ENCODE data around the gene OSGIN1. TPM values are rescaled to one million over a fixed set of nuclear protein-coding genes. Genes with fewer than 3 reads are reported as not detected.

The OSGIN1 gene
- total RNA-seq, 2 experiments from 2014 or later: 2.1 to 2.6 TPM

- H3K27me3 ChIP-seq (ENCODE audit: control insufficient read depth in 1 of 2, insufficient read depth in 2 of 2, low read length in 2 of 2): no peaks in the 10 kb centered on the region
- H3K4me1 ChIP-seq (ENCODE audit: insufficient read depth, low read length): peaks cover 4% of the 10 kb centered on the region
- no peaks in the 10 kb centered on the region for H3K9me3 Mint-ChIP-seq
- intact Hi-C loops (cut with DNase I, micrococcal nuclease): no loop called here
- no peak overlapping the region for H3K27ac ChIP-seq (ENCODE audit: low read depth in 1 of 2, low read length in 2 of 2)
- no peak overlapping the region for H3K4me3 ChIP-seq (ENCODE audit: low read length)
- no peaks in the 10 kb centered on the region for H3K36me3 ChIP-seq (ENCODE audit: insufficient read depth, low read length)
- no peak overlapping the region for H3K4me3 Mint-ChIP-seq
- ATAC-seq (ENCODE audit: poor library complexity) (no peak), DNase-seq (no peak)
- no peaks in the 10 kb centered on the region for H3K4me1 Mint-ChIP-seq (ENCODE audit: low read depth)
- TF ChIP-seq CTCF (IDR thresholded peaks at IDR 0.05): no peak
- no peak overlapping the region for H3K27ac Mint-ChIP-seq
- no peaks in the 10 kb centered on the region for H3K36me3 Mint-ChIP-seq (ENCODE audit: low read depth)
- POLR2A ChIA-PET: interaction anchor here (0.6 kb wide), 1 partner anchor 23 kb away, joined by 4 read pairs; no protein-coding TSS in a partner anchor
- CTCF ChIA-PET: no interaction called here
- H3K27me3 Mint-ChIP-seq: peaks cover 5% of the 10 kb centered on the region
- peaks cover 0 to under 1% of the 10 kb centered on the region in 2 experiments for H3K9me3 ChIP-seq (ENCODE audit: control insufficient read depth in 1 of 2, insufficient read depth in 1 of 2, low read length in 2 of 2)
Measured at GRCh38 chr16:83961591-83961990, 8.6 kb downstream of the OSGIN1 start.

- no peak overlapping the region for H3K4me3 Mint-ChIP-seq
- H3K27ac ChIP-seq (ENCODE audit: low read depth in 1 of 2, low read length in 2 of 2): no peak overlapping the region
- peaks cover 0 to 5% of the 10 kb centered on the region in 2 experiments for H3K27me3 ChIP-seq (ENCODE audit: control insufficient read depth in 1 of 2, insufficient read depth in 2 of 2, low read length in 2 of 2)
- H3K4me1 Mint-ChIP-seq (ENCODE audit: low read depth): no peaks in the 10 kb centered on the region
- intact Hi-C loops (cut with DNase I, micrococcal nuclease): no loop called here
- H3K4me1 ChIP-seq (ENCODE audit: insufficient read depth, low read length): no peaks in the 10 kb centered on the region
- peaks cover 10% of the 10 kb centered on the region for H3K27me3 Mint-ChIP-seq
- H3K36me3 ChIP-seq (ENCODE audit: insufficient read depth, low read length): no peaks in the 10 kb centered on the region
- ATAC-seq (ENCODE audit: poor library complexity): no peak
- no peak for DNase-seq
- CTCF ChIA-PET: no interaction called here
- POLR2A ChIA-PET: no interaction called here
- H3K27ac Mint-ChIP-seq: no peak overlapping the region
- H3K9me3 Mint-ChIP-seq: no peaks in the 10 kb centered on the region
- no peaks in the 10 kb centered on the region for H3K9me3 ChIP-seq (ENCODE audit: control insufficient read depth in 1 of 2, insufficient read depth in 1 of 2, low read length in 2 of 2)
- no peak overlapping the region for H3K4me3 ChIP-seq (ENCODE audit: low read length)
- TF ChIP-seq CTCF (IDR thresholded peaks at IDR 0.05): no peak
- H3K36me3 Mint-ChIP-seq (ENCODE audit: low read depth): no peaks in the 10 kb centered on the region
Measured at GRCh38 chr16:83963277-83964119, 10.5 kb downstream of the OSGIN1 start.

GRCh38 chr16:83964684-83965443 is 11.8 kb downstream of the OSGIN1 start:
- CTCF ChIA-PET: interaction anchor here (0.5 kb wide), 1 partner anchor 192 kb away, joined by 3 read pairs; no protein-coding TSS in a partner anchor

More at GRCh38 chr16:83964684-83965443, 11.8 kb downstream of the OSGIN1 start:
- H3K4me3 ChIP-seq (ENCODE audit: low read length): no peak overlapping the region
- DNase-seq: no peak
- POLR2A ChIA-PET: no interaction called here
- peaks cover 0 to 6% of the 10 kb centered on the region in 2 experiments for H3K9me3 ChIP-seq (ENCODE audit: control insufficient read depth in 1 of 2, insufficient read depth in 1 of 2, low read length in 2 of 2)
- intact Hi-C loops (cut with DNase I, micrococcal nuclease): no loop called here
- H3K4me1 Mint-ChIP-seq (ENCODE audit: low read depth): no peaks in the 10 kb centered on the region
- H3K27ac ChIP-seq (ENCODE audit: low read depth in 1 of 2, low read length in 2 of 2): no peak overlapping the region
- H3K36me3 ChIP-seq (ENCODE audit: insufficient read depth, low read length): no peaks in the 10 kb centered on the region
- peaks cover 17% of the 10 kb centered on the region for H3K27me3 Mint-ChIP-seq
- no peaks in the 10 kb centered on the region for H3K9me3 Mint-ChIP-seq
- no peak for TF ChIP-seq CTCF (IDR thresholded peaks at IDR 0.05)
- no peaks in the 10 kb centered on the region for H3K36me3 Mint-ChIP-seq (ENCODE audit: low read depth)
- no peaks in the 10 kb centered on the region for H3K4me1 ChIP-seq (ENCODE audit: insufficient read depth, low read length)
- no peak overlapping the region for H3K27ac Mint-ChIP-seq
- no peak overlapping the region for H3K4me3 Mint-ChIP-seq
- peaks cover 8 to 13% of the 10 kb centered on the region in 2 experiments for H3K27me3 ChIP-seq (ENCODE audit: control insufficient read depth in 1 of 2, insufficient read depth in 2 of 2, low read length in 2 of 2)
- no peak for ATAC-seq (ENCODE audit: poor library complexity)
